Activated CD8-positive, alpha-beta memory T cell treated with anti-CD3 and anti-CD28 coated beads for 24 hours (primary cell): Measurements from ENCODE around the gene GRHPR.
"Not testable (repeated sequence)": the region's sequence is repeated elsewhere in the genome, so short reads cannot be mapped to it uniquely, and the experiment has no call there.

ENCODE experiments used
- DNase-seq: peaks from one replicate; pipeline ENCODE4 v3.0.0-alpha.2; 2020

The GRHPR gene

DNA sequence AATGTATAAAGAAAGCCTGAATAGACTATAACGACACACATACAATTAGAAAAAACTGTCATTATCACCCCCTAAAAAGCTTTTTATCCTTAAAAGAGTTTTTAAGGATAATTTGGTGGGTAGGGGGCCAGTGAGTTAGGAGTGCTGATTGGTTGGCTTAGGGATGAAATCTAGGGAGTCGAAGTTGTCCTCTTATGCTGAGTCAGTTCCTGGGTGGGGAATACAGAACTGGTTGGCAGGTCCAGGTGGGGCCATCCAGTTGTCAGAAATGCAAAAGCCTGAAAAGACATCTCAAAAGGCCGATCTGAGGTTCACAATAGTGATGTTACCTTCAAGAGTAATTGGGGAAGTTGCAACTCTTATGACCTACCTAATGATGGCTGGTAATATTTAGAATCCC lies 29.1 kb downstream of the GRHPR start:
- no peak for DNase-seq

DNA sequence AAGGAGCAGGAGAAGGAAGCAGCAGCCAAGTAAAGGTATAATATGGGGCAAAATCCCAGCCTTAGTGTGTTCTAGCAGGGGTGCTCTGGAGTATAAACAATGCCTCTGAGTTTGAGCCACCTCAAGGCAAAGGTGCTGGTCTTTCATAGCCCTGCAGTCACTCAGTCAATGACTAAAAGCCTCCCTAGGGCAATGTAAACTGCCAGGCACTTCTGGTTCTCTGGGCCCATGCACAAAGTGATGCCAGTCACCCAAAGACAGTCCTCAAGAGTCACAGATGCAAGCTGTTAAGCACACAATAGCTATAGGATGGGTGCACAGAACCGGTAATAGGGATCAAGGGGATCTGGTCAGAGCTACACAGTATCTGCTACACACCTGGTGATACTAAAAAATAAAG lies 30.1 kb downstream of the GRHPR start:
- no peak for DNase-seq

DNA sequence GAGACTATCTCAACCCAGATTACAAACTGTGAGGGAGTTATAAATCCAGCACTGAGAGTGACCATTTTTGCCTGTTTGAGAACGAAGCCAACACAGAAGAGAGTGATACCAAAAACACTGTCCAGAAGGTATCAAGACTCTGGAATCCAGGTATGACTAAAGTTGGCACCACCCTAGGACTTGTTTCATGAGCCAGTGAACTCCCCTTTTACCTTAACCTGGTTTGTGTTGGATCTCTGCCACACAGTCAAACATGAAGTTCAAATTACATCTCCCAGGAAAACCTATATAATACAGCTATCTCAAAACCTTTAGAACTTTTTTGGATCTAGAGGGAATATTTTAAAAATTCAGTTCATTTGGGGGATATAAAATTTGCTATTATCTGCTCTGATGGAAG lies 31.3 kb downstream of the GRHPR start:
- DNase-seq: no peak

DNA sequence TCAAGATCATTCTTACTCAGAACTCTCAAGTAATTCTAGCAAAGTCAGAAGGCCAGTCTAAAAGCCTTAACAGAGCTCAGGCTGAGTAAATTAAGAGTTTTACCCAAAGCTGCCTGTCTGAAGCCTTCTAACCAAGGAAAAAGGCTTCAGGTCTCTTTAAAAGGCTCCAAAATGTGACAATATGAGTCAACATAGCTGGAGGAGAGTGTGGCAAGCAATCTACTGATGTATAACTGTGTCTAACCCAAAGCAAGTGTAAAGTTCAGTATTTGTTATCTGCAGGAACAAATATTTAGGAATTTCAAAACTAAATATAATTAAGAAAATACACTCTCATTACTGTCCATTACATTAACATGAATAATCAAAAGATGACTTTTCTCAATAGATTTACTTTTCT lies 31.7 kb downstream of the GRHPR start:
- DNase-seq: no peak

DNA sequence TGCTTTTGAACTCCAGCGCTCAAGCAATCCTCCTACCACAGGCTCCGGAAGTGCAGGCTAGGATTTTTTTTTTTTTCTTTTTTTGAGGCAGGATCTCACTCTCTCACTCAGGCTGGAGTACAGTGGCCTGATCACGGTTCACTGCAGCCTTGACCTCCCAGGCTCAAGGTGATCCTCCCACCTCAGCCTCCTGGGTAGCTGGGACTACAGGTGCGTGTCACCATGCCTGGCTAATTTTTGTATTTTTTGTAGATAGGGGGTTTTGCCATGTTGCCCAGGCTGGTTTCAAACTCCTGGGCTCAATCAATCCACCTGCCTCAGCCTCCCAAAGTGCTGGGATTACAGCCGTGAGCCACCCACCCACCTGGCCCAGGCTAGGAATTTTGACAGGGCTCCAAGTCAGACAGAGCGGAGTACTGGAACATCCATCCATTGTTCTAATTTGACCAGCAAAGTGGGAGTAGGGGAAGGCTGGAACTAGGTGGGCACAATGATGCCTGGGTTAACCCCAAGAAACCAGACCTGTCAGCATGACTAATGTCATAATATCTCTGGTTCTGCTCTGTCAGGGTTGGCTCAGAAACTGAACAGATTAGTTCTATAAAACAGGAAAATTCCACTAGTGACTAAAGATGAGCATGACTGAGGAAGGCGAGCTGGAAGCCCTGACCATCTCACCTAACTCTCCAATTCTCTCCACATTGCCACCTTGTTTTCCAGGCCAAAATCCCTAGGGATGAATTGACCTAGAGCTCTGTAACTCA lies 33.6 kb downstream of the GRHPR start:
- peak; percentile 19 for DNase-seq

DNA sequence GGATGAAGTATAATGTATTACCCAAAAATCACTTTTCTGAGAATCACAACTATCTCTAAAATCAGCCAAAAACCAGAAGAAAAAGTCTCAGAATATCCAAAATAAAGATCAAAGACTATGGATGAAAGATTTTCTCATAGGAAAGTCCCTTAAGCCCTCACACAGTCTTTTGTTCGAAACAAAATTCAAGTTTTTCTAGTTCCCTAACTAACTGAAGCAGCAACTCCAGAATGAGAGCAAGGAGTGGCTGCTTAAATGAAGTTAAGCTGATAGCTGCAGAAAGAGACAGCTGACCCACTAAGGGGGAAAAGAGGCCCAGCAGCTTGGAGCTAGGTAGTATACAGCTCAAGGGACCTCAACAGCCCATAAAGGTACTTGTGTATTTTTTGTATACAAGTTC lies 34.3 kb downstream of the GRHPR start:
- DNase-seq: no peak

DNA sequence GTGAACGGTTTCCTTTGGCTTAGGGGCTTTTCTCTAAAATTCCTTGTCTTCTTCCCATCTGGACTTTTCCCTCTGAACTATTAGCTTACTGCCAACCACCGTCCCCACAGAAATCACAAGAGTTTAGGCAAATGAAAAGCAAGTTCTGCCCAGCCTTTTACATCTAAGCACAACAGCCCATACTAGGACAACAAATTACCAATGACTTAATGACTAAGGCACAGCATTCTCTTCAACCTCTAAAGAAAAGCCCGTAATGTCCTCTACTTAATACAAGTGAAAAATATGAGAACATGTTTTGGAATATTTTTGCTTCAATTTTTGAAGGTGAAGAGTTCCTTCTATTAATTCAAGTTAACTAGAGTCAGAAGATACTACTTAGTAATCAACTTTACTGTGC lies 41.5 kb downstream of the GRHPR start:
- no peak for DNase-seq

DNA sequence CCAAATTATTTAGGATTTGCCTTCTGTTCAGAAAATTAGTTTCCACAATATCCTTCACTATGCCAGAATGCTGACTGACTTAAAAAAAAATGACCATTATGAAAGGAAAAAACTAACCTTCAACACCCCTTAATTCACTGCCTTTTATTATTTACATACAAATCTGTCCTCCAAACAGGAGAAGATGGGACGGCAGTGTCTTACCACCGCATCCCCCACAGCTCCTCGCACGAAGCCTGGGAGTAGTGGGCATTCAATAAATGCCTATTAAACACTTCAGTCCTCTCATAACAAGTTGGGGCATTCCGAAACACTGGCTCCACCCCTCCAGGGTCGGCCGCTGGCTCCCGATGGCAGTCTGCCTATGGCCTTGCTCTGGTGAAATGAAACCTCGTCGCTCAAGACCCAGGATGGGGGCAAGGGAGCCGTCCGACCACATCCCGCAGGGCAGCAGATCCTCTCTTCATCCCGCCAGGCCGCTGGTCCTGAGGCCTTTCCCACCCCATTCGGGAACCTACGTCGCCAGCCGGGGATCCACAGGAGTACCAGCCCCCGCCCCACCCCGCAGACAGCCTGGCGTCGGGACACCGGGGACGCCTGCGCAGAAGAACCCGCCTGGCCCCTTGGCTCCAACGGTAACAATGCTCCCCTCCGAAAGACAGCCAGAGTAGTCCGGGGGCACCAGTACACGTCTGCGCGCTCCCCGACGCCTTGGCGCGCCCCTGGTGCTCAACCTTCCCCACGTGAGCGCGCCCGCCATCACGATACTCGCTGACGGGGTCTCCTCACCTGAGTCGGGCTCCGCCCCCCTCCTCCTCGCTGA lies 42.1 kb downstream of the GRHPR start:
- no peak for DNase-seq

DNA sequence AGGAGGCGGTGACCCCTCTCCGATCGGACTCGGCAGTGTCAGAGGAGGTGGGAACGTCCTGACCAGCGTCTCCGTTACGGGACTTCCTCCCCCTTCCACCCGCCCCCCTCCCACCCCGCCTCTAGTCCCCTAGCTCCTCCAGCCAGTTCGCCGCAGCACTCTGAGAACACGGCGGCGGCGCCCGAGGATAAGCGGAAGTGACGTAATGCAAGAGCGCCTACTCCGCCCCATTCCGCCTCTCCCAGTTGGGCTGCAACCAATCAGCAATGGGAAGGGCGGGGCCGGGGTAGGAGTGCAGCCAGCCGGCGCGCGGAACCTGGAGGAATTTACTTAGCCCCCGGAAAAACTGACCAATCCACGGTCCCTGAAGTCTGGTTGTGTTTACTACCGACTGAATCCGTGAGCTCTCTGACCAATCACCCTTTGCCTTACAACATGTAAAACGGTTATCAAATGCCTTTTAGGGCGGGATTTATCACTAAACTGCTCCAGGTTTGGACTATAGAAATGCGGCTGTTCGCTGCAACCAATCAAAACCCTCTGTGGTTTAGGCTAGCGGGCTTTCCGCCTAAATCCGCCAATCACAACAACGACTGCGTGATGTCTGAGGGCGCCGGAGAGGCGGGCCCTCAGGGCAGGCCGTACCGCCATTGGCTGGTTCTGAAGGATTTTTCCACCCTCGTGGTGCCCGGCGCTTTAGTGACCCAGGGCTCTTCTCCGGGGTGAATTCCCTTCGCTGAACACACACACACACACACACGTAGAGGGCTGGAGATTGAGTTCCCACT lies 42.9 kb downstream of the GRHPR start, which contains the start of gene ZBTB5:
ZBTB5 (minus strand) TSS at position 202 of the 788 bp plus-strand sequence. CDS start 22,899 bp downstream, outside the sequence.
- peak; percentile 98 for DNase-seq

DNA sequence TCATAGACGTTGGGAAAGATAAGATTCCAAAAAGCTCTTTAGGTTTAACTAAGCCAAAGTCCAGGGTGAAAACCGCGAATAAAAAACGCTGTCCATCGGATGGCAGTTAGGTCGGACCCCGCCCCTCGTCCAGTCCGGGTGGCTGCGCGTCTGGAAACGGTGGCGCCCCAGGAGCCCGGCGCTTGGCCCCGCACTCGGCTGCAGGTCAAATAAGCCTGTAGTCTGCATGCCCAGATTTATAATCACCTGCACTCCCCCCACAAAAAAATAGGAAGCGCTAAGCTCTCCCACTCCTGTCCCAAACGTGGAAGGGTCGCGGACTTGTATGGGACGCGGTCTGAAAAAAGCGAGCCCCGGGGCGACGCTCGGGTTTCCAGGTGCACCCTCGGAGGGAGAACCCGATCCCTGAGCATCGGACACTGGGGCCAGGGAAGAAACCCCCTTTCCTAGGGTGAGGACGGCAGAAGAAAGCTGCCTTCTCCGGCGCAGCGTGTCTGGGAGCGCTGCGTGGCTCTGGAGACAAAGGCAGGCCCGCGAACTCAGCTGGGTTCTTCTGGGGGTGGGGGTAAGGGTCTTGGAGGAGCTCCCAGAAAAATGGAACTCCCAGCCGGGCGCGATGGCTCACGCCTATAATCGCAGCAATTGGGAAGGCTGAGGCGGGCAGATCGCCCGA lies 43.7 kb downstream of the GRHPR start:
- DNase-seq: peak; percentile 76

DNA sequence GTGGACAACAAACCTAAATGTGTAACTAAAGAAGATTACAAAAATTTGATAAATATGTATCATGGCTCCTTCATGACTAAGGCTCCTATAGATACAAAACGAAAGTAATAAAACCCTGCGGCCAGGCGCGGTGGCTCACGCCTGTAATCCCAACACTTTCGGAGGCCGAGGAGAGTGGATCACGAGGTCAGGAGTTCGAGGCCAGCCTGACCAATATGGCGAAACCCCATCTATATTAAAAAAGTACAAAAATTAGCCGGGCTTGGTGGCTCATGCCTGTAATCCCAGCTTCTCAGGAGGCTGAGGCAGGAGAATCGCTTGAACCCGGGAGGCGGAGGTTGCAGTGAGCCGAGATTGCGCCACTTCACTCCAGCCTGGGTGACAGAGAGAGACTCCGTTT lies 45.0 kb downstream of the GRHPR start:
- not testable (repeated sequence) for DNase-seq

DNA sequence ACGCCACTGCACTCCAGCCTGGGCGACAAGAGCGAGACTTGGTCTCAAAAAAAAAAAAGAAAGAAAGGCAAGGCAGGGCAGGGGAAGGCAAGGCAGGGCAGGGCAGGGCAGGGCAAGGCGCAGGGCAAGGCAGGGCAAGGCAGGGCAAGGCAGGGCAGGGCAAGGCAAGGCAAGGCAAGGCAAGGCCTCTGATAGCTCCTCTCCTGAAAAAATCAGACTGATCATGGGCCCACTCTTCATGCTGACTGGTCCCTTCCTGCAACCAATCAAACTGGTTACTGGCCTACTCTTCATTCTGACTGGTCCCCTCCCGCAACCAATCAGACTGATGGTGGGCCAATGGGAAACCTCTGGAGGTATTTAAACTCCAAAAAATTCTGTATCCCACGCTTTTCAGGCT lies 46.1 kb downstream of the GRHPR start:
- DNase-seq: no peak

DNA sequence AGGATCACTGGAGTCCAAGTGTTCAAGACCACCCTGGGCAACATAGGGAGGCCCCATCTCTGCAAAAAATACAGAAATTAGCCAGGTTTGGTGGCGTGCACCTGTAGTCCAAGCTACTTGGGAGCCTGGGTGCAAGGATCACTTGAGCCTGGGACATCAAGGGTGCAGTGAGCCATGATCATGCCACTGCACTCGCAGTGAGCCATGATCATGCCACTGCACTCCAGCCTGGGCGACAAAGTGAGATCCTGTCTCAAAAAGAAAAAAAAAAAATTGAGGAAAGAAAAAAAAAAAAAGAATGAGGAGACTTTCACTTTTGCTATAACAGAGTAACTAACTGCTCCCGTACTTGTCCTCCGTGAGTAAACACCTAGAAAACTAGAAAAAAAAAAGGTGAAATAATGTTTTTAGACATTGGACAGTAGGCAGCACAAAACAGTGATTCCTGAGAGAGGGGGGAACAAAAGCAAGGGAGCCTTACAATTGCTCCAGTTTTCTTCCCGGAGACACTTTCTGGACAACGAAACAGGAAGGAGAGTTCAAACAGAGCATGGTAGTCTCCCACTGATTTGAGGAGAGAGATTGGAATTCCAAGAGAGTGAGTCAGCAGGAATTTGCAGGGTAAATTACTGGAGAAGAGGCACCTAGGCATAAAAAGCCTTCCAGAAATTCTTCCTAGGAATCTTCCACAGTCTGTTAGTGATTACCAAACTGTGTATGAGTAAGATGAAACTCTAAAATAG lies 49.6 kb downstream of the GRHPR start:
- no peak for DNase-seq

DNA sequence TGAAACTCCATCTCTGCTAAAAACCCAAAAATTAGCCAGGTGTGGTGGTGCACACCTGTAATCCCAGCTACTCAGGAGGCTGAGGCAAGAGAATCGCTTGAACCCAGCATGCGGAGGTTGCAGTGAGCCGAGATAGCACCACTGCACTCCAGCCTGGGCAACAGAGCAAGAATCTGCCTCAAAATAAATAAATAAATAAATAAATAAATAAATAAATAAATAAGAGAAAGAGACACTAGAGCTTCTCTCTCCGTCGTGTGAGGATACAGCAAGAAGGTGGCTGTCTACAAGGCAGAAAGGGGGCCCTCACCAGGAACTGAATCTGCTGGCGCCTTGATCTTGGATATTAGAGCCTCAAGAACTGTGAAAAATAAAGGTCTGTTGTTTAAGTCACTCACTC lies 51.5 kb downstream of the GRHPR start:
- not testable (repeated sequence) for DNase-seq

DNA sequence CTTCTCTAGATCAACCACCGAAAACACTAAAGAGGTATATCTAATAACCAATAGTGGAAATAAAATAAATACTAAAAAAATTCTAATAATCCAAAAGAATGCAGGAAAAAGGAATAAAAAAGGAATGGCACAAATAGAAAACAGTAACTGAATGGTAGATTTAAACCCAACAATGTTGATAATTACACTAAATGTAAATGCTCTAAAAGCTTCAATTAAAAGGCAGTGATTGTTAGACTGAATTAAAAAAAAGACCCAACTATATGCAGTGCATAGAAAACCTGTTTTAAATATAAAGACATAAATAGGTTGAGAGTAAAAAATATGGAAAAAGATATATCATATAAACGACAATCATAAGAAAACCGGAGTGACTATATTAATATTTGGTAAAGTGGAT lies 51.9 kb downstream of the GRHPR start:
- DNase-seq: no peak

DNA sequence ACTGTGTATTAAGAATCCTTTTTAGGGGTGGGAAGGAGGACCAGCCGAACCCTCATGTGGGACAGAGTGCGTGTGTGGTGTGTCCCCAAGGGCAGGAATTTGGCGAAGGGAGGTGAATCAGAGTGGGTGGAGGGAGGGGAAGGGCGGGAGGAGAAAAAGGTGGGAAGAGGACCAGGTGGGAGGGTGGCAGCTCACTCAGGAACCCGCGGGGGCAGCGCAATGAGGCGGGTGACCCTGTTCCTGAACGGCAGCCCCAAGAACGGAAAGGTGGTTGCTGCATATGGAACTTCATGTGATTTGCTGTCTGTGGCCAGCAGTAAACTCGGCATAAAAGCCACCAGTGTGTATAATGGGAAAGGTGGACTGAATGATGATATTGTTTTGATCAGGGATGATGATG lies 54.4 kb downstream of the GRHPR start:
- DNase-seq: no peak

DNA sequence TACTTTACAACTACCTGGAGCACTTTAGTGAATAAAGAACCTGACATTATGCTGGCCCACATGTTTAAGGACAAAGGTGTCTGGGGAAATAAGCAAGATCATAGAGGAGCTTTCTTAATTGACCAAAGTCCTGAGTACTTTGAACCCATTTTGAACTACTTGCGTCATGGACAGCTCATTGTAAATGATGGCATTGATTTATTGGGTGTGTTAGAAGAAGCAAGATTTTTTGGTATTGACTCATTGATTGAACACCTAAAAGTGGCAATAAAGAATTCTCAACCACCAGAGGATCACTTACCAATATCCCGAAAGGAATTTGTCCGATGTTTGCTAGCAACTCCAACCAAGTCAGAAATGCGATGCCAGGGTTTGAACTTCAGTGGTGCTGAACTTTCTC lies 54.9 kb downstream of the GRHPR start:
- not testable (repeated sequence) for DNase-seq

DNA sequence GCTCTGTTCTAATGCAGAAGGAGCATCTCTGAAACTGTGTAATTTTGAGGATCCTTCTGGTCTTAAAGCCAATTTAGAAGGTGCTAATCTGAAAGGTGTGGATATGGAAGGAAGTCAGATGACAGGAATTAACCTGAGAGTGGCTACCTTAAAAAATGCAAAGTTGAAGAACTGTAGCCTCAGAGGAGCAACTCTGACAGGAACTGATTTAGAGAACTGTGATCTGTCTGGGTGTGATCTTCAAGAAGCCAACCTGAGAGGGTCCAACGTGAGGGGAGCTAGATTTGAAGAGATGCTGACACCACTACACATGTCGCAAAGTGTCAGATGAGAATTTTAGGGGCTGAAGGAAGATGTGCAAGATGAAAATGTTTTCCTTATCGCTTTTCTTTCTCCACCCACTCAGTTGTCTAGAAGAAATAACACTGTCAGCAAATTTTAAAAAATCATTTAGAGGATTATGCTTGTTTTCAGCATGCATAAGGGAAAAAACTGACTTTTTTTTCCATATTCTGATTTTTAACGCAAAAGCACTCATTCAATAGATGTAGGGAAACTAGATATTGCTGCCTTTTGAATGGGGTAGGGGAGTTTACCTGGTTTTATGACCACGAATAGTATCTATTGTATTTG lies 55.6 kb downstream of the GRHPR start:
- DNase-seq: not testable (repeated sequence)

DNA sequence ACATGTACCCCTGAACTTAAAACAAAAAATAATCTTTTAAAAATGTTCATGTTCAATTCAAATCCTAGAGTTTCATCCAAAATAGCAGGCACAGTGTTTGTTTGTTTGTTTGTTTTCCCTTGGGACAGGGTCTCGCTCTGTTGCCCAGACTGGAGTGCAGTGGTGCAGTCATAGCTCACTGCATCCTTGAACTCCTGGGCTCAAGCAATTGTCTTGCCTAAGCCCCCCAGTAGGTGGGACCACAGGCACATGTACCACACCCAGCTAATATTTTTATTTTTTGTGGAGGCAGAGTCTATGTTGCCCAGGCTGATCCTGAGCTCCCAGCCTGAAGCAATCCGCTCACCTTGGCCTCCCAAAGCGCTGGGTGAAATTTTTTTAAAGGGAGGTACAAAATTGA lies 58.3 kb downstream of the GRHPR start:
- no peak for DNase-seq

DNA sequence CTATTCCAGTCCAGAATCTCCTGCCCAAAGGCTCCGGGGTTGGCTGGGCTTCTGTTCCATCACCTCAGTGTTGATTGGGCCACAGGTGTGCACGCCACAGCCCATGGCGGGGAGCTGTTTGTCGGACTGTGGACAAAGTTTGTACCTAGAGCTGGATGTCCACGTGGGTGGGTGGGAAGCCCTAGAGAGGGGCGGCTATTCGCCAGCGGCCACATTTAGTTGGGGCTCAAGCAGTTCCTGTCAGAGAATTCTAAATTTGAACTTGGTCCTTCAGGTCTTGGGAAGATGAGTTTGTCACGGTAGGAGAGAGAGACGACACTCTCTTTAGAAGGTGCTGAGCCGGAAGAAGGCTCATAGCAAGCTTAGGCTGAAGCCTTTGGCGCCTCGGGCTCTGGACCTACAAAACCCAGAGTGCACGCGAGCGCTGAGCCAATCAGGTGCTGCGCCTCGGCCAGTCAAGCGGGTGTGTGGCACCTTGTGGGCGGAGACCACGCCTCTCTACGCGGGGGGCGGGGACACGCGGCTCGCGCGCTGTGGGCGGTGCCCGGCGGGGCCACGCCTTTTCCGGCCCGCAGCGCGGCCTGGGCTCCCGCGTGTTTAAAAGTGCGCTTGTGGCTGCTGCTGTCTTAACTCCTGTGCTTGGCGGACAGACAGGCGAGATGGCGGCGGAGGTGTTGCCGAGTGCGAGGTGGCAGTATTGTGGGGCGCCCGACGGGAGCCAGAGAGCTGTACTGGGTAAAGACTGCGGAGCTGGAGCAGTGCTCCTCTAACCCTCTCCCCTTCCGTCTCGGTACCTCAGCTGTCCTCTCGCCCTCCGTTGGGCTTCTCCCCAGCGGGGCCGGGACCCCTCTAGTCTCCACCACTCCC lies 63.1 kb downstream of the GRHPR start, which contains the start of gene POLR1E:
POLR1E (plus strand) TSS at position 560 of the 867 bp plus-strand sequence; CDS start at position 660, 100 bp downstream.
- DNase-seq: peak; percentile 99
